CD14-positive monocyte (primary cell): ENCODE results near the gene TPRG1. TPM values are rescaled to one million over a fixed set of nuclear protein-coding genes. Genes with fewer than 3 reads are reported as not detected.

ENCODE experiments used
- DNase-seq, 3 donors: peaks; one replicate each; pipeline ENCODE4 v3.0.0-alpha.2; 2011 to 2022
- H2AFZ ChIP-seq: 2 replicates; pipeline ENCODE4 v1.6.0; 2012; ENCODE audit warnings: mild to moderate bottlenecking, low read depth, low read length, inconsistent platforms; ENCODE audit not compliant: insufficient read depth, poor library complexity, severe bottlenecking
- H3K27ac ChIP-seq, 2 donors: 1 replicate in 1 of 2; 2 replicates in 1 of 2; pipeline ENCODE4 v1.5.1; 2012 to 2013; ENCODE audit warnings: low read length in 2 of 2, control low read depth in 1 of 2, inconsistent platforms in 1 of 2, low read depth in 1 of 2, mild to moderate bottlenecking in 1 of 2
- H3K27me3 ChIP-seq, 2 donors: one replicate each; pipeline versions ENCODE4 v1.6.0 to v1.6.1; 2011 to 2013; ENCODE audit warnings: low read length in 2 of 2; ENCODE audit not compliant: control insufficient read depth in 2 of 2, insufficient read depth in 2 of 2
- H3K36me3 ChIP-seq, 2 donors: replicated peaks in 1 of 2; 1 replicate in 1 of 2; 2 replicates in 1 of 2; pipeline versions ENCODE4 v1.5.1 to v1.6.1; 2012 to 2013; ENCODE audit warnings: low read length in 2 of 2, control low read depth in 1 of 2, inconsistent platforms in 1 of 2, mild to moderate bottlenecking in 1 of 2; ENCODE audit not compliant: insufficient read depth in 2 of 2, control insufficient read depth in 1 of 2
- H3K4me1 ChIP-seq, 2 donors: 1 replicate in 1 of 2; 2 replicates in 1 of 2; pipeline versions ENCODE4 v1.5.1 to v1.6.1; 2012 to 2013; ENCODE audit warnings: low read length in 2 of 2, control low read depth in 1 of 2, inconsistent platforms in 1 of 2, mild to moderate bottlenecking in 1 of 2, moderate library complexity in 1 of 2; ENCODE audit not compliant: insufficient read depth in 2 of 2, control insufficient read depth in 1 of 2
- H3K4me2 ChIP-seq: replicated peaks from 2 replicates; pipeline ENCODE3; 2012; ENCODE audit warnings: low read length, moderate library complexity, mild to moderate bottlenecking; ENCODE audit not compliant: poor library complexity, severe bottlenecking; ENCODE audit errors: extremely low read depth
- H3K4me3 ChIP-seq, 3 experiments: fragments of 200-600 bp in 1 of 3; sonication (generic) in 1 of 3; replicated peaks in 1 of 3; 1 replicate in 2 of 3; 2 replicates in 1 of 3; pipeline ENCODE4 v1.5.1; 2011 to 2013; ENCODE audit warnings: low read length in 3 of 3, mild to moderate bottlenecking in 3 of 3, control low read depth in 2 of 3, low read depth in 2 of 3, inconsistent platforms in 1 of 3, moderate library complexity in 1 of 3
- H3K79me2 ChIP-seq: 2 replicates; pipeline ENCODE4 v1.6.0; 2012; ENCODE audit warnings: mild to moderate bottlenecking, control low read depth, inconsistent platforms, low read length, moderate library complexity; ENCODE audit not compliant: insufficient read depth
- H3K9ac ChIP-seq: 2 replicates; pipeline ENCODE4 v1.6.0; 2017; ENCODE audit warnings: low read length, mild to moderate bottlenecking; ENCODE audit not compliant: insufficient read depth, poor library complexity, severe bottlenecking
- H3K9me3 ChIP-seq, 2 donors: replicated peaks in 1 of 2; 1 replicate in 1 of 2; 2 replicates in 1 of 2; pipeline versions ENCODE4 v1.5.1 to v1.6.1; 2012 to 2013; ENCODE audit warnings: low read length in 2 of 2, control low read depth in 1 of 2; ENCODE audit not compliant: control insufficient read depth in 1 of 2, insufficient read depth in 1 of 2
- H4K20me1 ChIP-seq: 2 replicates; pipeline ENCODE4 v1.6.0; 2012; ENCODE audit warnings: mild to moderate bottlenecking, low read length, control low read depth, moderate library complexity; ENCODE audit not compliant: insufficient read depth
- H3K27ac Mint-ChIP-seq, 7 donors: one replicate each; pipeline ENCODE4 v1.8.0; 2020; ENCODE audit warnings: mild to moderate bottlenecking in 7 of 7, mixed read lengths in 7 of 7, moderate library complexity in 6 of 7, inconsistent platforms in 2 of 7
- H3K27me3 Mint-ChIP-seq, 3 donors: one replicate each; pipeline ENCODE4 v1.8.0; 2021 to 2022; ENCODE audit warnings: low read depth in 3 of 3, mild to moderate bottlenecking in 3 of 3, mixed read lengths in 3 of 3, moderate library complexity in 3 of 3, inconsistent platforms in 1 of 3
- H3K36me3 Mint-ChIP-seq, 2 donors: one replicate each; pipeline ENCODE4 v1.8.0; 2020; ENCODE audit warnings: mixed read lengths in 2 of 2, inconsistent platforms in 1 of 2, mild to moderate bottlenecking in 1 of 2
- H3K4me1 Mint-ChIP-seq: one replicate; pipeline ENCODE4 v1.8.0; 2020; ENCODE audit warnings: mild to moderate bottlenecking, mixed read lengths
- H3K4me3 Mint-ChIP-seq, 2 donors: one replicate each; pipeline ENCODE4 v1.8.0; 2020; ENCODE audit warnings: mild to moderate bottlenecking in 2 of 2, mixed read lengths in 2 of 2, moderate library complexity in 1 of 2
- H3K9me3 Mint-ChIP-seq, 7 donors: one replicate each; pipeline ENCODE4 v1.8.0; 2020 to 2022; ENCODE audit warnings: mixed read lengths in 7 of 7, mild to moderate bottlenecking in 6 of 7, moderate library complexity in 6 of 7, inconsistent platforms in 2 of 7
- WGBS: methylation state at CpG from one replicate; pipeline ENCODE4 v1.1.5; 2013; ENCODE audit warnings: missing lambda C conversion rate; ENCODE audit not compliant: insufficient coverage; 5-methylcytosine and 5-hydroxymethylcytosine counted together
- intact Hi-C, 2 donors: fragments of 100-400 bp; cut with micrococcal nuclease; formaldehyde crosslinking; loops; one replicate each; pipeline versions ENCODE4 v1.15.0 to v1.15.1; 2023
- polyA plus RNA-seq, 3 donors: library from polyadenylated mRNA; depleted of rRNA in 1 of 3; unstranded in 2 of 3; stranded (reverse) in 1 of 3; fragments of 300-500 nt in 2 of 3; fragments of >200 nt in 1 of 3; fragmentation: Illumina TruSeq in 2 of 3; gene quantifications; 1 replicate in 2 of 3; 2 replicates in 1 of 3; pipeline ENCODE4 v1.2.3, GENCODE V29; 2012 to 2021
- TF ChIP-seq, protein P1 (sequence below): fragments of 200-600 bp; IDR thresholded peaks from one replicate; pipeline ENCODE4 v1.8.0; 2022; ENCODE audit warnings: antibody characterized with exemption, mild to moderate bottlenecking

The TPRG1 gene
- polyA plus RNA-seq, 3 donors, result 0.14 to 1.7 (median 0.55) TPM

DNA sequence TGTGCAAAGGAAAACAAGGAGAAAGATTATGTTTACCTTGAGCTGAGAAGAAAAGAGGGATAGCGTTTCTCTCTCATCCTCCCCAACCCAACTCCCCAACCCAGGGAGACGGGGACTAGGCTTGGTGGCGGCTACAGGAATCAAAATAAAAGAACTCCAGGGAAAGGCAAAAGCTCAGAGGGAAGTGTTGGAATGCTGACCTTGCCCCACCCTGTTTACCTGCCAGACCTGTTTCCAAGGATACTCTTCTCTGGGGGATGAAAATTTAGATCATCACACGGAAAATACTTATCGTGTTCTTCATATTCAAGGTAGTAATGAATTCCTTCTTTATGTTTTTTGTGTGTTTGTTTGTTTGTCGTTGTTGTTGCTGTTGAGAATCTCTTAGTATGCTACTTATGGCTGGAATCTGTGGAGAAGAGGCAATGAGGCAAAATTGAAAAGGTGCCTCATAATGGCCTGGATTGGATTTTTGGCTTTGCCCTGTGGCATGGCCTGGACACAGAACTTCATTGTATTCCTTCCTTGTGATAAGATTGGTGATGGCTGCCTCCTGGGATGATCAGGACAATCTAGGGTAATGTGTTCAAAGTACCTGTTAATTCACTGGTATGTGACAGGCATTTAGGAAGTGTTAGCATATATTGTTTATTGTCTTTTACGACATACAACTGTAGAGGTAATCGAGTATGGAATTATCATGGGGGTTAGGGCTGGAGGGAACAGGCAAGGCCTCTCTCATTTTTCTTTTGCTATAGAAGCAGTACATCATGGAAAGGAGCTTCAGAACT, 11.1 kb upstream of the TPRG1 start:
- TF ChIP-seq, protein P1, sequence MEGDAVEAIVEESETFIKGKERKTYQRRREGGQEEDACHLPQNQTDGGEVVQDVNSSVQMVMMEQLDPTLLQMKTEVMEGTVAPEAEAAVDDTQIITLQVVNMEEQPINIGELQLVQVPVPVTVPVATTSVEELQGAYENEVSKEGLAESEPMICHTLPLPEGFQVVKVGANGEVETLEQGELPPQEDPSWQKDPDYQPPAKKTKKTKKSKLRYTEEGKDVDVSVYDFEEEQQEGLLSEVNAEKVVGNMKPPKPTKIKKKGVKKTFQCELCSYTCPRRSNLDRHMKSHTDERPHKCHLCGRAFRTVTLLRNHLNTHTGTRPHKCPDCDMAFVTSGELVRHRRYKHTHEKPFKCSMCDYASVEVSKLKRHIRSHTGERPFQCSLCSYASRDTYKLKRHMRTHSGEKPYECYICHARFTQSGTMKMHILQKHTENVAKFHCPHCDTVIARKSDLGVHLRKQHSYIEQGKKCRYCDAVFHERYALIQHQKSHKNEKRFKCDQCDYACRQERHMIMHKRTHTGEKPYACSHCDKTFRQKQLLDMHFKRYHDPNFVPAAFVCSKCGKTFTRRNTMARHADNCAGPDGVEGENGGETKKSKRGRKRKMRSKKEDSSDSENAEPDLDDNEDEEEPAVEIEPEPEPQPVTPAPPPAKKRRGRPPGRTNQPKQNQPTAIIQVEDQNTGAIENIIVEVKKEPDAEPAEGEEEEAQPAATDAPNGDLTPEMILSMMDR, result no peak
- Mint-ChIP-seq H3K36me3 (no peaks in the 10 kb centered on the region), H3K4me3 (no peak overlapping the region), H3K9me3 (no peaks in the 10 kb centered on the region), H3K27me3 (peaks cover 4 to 5% (median 5%) of the 10 kb centered on the region in 3 donors), H3K27ac (no peak overlapping the region), H3K4me1 (no peaks in the 10 kb centered on the region)
- no peaks in the 10 kb centered on the region for H3K79me2 ChIP-seq
- no peaks in the 10 kb centered on the region for H4K20me1 ChIP-seq
- no peaks in the 10 kb centered on the region for H3K27me3 ChIP-seq
- H3K4me1 ChIP-seq, result no peaks in the 10 kb centered on the region
- H3K9me3 ChIP-seq, result no peaks in the 10 kb centered on the region
- no peaks in the 10 kb centered on the region for H3K36me3 ChIP-seq
- intact Hi-C loops, result no loop called here
- H3K27ac ChIP-seq, result no peak overlapping the region
- H3K4me3 ChIP-seq, result no peak overlapping the region
- no peak overlapping the region for H3K9ac ChIP-seq
- no peak for DNase-seq
- WGBS, result 77% methylated on average over 5 of the region's 8 CpGs
- no peak overlapping the region for H2AFZ ChIP-seq
- no peak overlapping the region for H3K4me2 ChIP-seq

DNA sequence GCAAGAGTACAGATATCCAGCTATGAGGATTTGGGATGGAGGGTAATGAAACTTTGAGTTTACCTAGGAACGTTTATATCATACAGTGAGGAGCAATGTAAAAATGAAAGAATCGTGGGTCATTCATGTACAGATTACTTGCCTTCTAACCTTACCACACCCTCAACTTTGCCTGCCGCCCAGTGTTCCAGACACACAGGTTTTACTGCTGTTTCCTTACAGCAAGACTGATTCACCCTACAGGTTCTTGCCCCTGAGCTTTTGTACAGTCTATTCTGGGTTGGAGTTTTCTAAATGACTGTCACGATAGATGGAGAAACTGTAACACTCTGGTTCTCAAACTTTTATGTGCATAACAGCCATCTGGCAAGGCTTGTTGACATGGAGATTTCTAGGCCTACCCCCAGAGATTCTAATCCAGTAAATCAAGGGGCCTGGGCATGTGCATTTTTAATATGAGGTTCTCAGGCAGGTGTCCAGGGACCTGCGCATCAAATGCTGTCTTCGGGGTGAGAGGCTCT, 6.6 kb upstream of the TPRG1 start:
- no peak overlapping the region for H3K4me3 Mint-ChIP-seq
- no peak overlapping the region for H3K4me3 ChIP-seq
- peaks cover 2% of the 10 kb centered on the region for H3K4me1 Mint-ChIP-seq
- no peak overlapping the region for H3K27ac Mint-ChIP-seq
- no peaks in the 10 kb centered on the region for H3K36me3 ChIP-seq
- H3K9ac ChIP-seq, result no peak overlapping the region
- no peak overlapping the region for H3K27ac ChIP-seq
- no peak for DNase-seq
- WGBS, result 100% methylated on average over 2 of the region's 6 CpGs
- no peaks in the 10 kb centered on the region for H3K9me3 ChIP-seq
- peaks cover 0 to 4% (median 0%) of the 10 kb centered on the region in 7 donors for H3K9me3 Mint-ChIP-seq
- H3K4me2 ChIP-seq, result no peak overlapping the region
- no peaks in the 10 kb centered on the region for H3K4me1 ChIP-seq
- intact Hi-C loops, result no loop called here
- H3K27me3 ChIP-seq, result no peaks in the 10 kb centered on the region
- H3K27me3 Mint-ChIP-seq, result peaks cover 0 to 7% (median 2%) of the 10 kb centered on the region in 3 donors
- no peaks in the 10 kb centered on the region for H4K20me1 ChIP-seq
- no peaks in the 10 kb centered on the region for H3K36me3 Mint-ChIP-seq
- TF ChIP-seq, protein P1, result no peak
- no peaks in the 10 kb centered on the region for H3K79me2 ChIP-seq
- H2AFZ ChIP-seq, result no peak overlapping the region
